Measurements from ENCODE around the gene CETN2.

DNA sequence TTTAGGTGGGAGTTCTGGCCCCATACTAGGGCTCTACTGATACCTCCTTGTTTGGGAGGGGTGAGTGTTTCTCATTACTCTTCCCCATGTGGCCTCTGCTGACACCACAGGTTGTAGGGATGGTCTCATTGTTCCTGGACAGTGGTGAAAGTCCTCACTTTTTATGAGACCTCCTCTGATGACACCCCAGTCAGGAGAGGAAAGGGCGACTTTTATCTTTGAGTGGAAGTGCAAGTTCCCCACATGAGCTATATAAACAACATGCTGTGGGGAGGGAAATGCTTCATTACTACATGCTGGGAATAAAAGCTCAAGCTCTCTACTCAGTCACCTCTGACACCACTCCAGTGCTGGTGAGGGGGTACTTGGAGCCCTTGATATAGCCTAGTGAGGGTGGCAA lies 31.6 kb downstream of the CETN2 start:
- TF ChIP-seq, protein P1, sequence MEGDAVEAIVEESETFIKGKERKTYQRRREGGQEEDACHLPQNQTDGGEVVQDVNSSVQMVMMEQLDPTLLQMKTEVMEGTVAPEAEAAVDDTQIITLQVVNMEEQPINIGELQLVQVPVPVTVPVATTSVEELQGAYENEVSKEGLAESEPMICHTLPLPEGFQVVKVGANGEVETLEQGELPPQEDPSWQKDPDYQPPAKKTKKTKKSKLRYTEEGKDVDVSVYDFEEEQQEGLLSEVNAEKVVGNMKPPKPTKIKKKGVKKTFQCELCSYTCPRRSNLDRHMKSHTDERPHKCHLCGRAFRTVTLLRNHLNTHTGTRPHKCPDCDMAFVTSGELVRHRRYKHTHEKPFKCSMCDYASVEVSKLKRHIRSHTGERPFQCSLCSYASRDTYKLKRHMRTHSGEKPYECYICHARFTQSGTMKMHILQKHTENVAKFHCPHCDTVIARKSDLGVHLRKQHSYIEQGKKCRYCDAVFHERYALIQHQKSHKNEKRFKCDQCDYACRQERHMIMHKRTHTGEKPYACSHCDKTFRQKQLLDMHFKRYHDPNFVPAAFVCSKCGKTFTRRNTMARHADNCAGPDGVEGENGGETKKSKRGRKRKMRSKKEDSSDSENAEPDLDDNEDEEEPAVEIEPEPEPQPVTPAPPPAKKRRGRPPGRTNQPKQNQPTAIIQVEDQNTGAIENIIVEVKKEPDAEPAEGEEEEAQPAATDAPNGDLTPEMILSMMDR (IDR thresholded peaks at IDR 0.05; ENCODE audit: insufficient read depth, low read length, poor library complexity, severe bottlenecking): no peak
- no peak for TF ChIP-seq EZH2phosphoT487 (conservative IDR thresholded peaks at IDR 0.05; ENCODE audit: low read length)
